T-helper 9 cell (primary cell): ENCODE measurements around the gene RAB6D.
"Not testable (repeated sequence)": the region's sequence is repeated elsewhere in the genome, so short reads cannot be mapped to it uniquely, and the experiment has no call there.

Experiments
- DNase-seq: peaks from one replicate; pipeline ENCODE4 v3.0.0-alpha.2; 2020

RAB6D gene

DNA sequence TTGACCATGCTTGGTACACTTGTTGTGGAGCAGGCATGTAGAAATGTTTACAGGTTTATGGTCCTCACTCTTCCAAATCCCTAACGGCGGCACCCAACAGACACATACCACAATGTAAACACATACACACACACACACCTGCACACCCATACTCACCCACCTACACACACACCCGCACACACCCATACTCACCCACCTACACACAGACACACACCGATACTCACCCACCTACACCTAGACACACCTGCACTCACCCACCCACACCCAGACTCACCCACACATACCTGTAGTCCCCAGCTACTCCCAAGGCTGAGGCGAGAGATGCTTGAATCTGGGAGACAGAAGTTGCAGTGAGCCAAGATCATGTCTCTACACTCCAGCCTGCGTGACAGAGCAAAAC, 1.5 kb upstream of the RAB6D start:
- no peak for DNase-seq

DNA sequence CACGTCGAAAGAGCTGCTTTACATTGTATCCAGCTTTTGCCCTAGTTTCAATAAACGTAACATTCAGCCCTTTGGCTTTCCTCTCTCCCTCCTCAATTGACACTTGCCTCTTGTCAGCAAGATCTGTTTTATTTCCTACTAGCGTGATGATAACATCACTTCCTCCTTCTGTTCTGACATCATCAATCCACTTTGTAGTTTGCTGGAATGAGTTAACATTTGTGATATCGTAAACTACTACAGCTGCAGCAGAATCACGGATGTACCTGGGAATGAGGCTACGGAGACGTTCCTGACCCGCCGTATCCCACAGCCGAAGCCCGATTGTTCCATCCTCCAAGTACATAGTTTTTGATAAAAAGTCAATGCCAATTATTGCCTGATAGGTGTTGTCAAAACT, 755 bp downstream of the RAB6D start:
- not testable (repeated sequence) for DNase-seq

DNA sequence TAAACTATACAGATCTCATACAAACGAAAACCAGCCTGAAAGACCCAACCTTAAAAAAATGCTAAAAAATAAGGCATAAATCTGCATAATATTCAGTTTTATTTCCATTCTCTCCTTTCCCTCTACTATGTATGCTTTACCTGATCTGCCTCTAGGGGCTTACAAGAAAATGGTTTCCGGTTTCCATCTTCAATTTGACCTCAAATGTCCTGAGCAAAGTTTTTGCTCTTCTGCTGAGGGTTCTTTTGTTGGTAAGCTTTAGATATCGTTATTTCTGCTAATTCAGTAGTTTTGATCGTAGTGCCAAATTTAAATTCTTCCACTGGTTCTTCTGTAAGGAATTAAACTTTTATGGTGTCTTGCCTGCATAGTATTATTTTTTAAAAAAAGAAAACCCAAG, 2.2 kb downstream of the RAB6D start:
- not testable (repeated sequence) for DNase-seq

DNA sequence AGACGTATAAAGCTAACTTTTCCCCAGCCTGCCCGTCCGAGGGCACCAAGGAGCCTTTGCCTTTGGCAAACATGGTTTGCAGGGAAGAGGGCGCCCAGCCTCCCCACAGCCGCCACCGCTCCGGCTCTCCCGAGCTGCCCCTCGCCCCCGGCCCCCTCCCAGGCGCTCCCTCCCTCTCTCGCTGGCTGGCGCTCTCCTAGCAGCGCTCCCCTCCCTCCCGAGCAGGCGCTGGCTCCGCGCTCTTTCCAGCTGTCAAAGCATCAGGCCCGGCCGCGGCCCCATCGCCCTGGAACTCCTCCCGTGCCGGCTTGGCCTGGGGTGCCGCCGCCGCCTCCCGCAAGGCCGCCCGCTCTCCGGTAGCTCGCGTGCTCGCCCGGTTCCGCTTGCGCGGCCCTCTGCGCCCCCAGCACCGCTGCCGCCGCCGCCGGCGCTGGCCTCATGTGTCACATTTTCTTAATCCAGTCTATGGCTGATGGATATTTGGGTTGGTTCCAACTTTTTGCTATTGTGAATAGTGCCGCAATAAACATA, 10.7 kb downstream of the RAB6D start:
- DNase-seq = not testable (repeated sequence)

DNA sequence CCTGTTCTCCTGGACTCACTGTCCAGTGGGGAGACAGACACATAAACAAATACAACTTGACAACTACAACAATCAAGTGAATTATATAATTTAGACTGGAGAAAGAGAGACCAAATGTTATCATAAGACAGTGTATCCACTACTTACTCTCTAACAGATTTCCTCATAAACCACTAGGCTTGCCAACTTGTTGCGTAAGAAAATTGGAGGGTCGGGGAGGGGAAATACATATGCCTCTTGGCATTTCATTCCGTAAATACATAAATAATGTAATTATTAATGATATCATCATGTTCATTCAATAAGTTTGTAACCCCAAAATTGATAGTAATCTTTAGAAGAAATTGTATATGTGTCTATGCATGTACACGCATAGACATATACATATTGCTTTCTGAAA, 14.9 kb downstream of the RAB6D start:
- DNase-seq = no peak

DNA sequence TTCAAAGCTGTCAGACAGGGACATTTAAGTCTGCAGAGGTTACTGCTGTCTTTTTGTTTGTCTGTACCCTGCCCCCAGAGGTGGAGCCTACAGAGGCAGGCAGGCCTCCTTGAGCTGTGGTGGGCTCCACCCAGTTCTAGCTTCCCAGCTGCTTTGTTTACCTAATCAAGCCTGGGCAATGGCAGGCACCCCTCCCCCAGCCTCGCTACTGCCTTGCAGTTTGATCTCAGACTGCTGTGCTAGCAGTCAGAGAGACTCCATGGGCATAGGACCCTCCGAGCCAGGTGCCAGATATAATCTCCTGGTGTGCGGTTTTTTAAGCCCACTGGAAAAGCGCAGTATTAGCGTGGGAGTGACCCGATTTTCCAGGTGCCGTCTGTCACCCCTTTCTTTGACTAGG, 16.9 kb downstream of the RAB6D start:
- not testable (repeated sequence) for DNase-seq

DNA sequence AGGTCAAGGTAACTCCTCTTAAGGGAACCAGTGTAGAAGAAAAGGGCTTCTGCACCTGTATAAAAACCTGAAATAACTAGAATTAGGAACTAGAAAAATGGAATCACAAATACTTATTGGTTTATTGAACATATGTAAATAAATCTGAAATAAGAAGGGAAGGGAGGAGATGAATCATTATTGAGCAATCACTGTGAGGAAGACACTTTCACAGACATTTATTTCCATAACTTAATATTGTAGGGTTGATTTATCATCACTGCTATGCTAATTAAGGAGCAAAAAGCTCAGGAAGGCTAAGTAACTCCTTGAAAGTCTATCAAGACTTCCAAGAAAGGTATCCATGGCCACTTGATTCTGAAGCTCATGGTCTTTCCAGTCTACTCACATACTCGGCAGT, 24.7 kb downstream of the RAB6D start:
- DNase-seq = not testable (repeated sequence)

DNA sequence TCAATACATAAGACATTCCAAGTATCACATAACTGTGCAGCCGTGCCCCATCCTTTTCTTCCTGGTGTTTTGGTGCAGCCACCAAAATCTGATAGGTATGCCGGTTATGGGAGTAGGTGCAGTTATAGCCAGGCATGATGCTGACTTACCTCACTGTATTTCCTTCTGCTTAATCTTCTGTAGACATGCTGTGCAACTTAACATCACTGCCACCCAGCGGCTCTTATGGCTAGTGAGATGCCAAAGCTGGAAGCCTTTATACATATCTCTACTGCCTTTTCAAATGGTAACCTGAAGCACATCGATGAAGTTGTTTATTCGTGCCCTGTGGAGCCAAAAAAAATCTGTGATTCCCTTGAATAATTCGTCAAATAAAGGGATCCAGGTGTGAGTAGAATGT, 28.6 kb downstream of the RAB6D start:
- not testable (repeated sequence) for DNase-seq

DNA sequence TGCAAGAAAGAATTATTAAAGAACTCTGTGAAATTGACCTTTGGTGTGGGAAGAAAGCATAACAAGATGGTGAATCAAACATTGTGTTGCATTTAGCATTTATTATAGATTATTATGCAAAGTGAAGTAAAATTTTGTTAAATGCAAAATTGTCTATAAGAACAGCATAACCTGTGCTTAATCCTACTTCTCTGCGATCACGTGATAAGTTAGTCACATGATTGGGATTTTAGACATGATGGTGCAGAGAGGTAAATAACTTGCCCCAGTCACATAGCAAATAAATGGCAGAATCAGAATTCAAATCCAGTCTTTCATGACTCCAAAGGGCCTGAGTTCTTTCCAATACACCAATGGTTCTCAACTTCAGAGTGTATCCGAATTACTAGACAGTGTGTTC, 31.3 kb downstream of the RAB6D start:
- DNase-seq = not testable (repeated sequence)

DNA sequence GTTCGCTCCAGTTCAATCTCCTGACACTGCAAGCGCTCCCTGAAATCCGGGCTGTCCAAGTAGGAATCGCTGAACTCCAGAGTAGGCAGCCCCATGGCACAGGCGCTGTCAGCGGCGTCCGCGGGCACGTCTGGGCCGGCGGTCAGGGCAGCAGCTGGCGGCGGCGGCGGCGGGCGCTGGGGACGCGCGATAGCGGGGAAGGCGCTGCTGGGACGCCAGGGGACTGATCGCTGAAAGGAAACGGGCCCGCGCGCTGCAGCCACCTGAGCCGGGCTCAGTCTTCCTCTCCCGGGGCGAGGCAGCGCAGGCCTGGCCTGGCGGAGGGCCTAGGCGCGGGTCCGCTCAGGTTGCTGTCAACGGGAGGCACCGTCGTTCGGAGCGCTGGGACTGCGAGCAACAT, 33.0 kb downstream of the RAB6D start:
- DNase-seq = not testable (repeated sequence)

DNA sequence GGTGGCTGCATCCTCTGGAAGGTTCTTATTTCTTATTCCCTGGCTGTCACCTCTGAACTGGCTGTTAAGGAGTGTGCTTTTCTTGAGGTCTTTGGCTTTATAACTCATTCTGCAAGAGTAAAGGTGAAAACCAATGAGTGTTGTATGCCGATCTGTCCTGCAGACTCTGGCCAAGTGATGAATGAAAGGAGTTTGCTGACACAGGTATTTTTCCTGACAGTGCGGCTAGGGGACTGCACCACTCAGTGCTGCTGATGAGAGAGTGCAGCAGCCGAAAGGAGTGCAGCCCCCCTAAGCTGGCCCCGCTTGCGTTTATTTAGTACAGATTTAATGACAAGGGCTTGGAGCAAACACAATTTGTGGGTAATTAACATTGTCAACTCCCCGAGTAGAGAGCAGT, 41.8 kb downstream of the RAB6D start:
- DNase-seq = no peak

DNA sequence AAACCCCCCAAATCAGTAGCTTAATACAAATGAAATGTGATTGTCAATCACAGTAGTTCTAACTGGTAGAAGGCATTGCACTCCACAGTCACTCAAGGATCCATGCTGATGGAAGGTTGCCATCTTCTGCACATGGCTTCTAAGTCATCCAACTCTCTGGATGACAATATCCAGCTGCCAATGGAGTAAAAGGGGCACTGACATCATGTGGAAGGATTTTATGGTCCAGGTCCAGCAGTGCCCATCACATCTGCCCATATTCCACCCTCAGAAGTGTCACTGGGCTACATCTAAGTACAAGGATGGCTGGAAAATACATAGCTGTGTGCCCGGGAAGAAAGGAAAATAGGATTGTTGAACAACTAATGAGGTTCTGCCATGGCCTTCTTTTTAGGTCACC, 42.6 kb downstream of the RAB6D start:
- DNase-seq = not testable (repeated sequence)

DNA sequence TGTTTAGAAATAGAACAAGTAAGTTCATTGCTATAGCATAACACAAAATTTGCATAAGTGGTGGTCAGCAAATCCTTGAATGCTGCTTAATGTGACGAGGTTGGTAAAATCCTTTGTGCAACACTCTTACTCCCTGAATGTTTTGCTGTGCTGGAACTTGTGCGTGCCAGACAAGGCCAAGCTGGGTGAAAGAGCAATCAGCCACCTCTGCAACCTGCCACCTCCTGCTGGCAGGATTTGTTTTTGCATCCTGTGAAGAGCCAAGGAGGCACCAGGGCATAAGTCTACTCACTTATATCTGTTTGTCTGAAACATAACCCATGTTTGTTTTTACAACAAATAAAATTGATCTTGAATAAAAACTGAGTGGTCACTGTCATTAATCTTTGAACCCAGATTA, 53.0 kb downstream of the RAB6D start:
- DNase-seq = not testable (repeated sequence)
